Activated CD4-positive, alpha-beta T cell treated with anti-CD3 and anti-CD28 coated beads, Interleukin-2, Interleukin-4, amounts not matched to agents 100 ng/mL and 50 ng/mL, durations not matched to agents 16 hours and 8 hours (primary cell): ENCODE results near the gene IFNE.

Experiments used
- DNase-seq: peaks from one replicate; pipeline ENCODE4 v3.0.0-alpha.2; 2020; ENCODE audit warnings: low spot score

IFNE gene, protein sequence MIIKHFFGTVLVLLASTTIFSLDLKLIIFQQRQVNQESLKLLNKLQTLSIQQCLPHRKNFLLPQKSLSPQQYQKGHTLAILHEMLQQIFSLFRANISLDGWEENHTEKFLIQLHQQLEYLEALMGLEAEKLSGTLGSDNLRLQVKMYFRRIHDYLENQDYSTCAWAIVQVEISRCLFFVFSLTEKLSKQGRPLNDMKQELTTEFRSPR

DNA sequence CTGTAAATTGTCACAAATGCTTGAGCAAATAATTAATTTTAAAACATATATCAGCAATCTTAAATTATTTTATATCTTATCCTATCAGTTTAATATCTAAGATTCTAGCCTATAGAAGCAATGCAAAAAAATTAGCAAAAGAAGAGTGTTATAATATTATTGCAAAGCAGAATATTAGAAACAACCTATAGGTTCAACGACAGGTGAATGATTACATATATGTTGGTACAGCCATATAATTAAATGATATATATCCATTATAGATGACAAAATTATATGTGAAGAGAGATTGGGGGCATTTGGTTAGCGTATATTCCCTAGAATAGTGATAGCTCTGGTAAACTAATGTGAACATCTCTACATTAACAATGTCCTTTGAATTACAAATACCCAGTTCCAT is at the start of gene IFNE:
Gene IFNE (minus strand): TSS at position 101 of the 400 bp plus-strand sequence. CDS start 619 bp downstream, outside the sequence.
- DNase-seq = no peak

DNA sequence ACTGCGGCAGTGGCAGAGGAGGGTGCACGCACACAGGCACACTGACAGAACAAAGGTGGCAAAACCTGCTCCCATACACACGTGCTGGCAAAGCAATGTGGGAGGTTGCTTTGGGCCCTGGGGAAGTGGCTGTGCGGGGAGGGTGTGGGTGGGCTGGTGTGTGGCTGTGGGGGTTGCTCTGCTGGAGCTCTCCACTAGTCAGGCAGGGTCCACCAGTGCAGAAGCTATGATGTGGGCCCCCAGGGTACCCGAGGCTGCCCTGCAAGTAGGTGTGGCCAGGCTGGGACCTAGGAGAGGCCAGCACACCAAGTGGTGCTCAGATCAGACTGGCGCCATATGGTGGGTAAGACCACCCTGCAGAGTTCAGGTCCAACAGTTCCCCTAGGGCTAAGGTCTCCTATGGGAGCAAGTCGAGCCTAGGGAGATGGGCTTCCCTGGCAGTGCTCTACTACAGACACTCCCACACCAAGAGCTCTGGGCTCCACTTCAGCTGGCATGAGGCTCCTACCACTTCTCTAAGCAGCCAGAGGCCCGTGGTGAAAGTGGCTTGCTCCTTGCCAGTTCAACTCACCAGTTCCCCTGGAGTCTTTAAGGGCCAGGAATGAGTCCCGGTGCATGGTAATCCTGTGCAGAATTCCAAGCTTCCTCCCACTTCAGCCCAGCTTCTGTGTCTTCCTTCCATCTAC is 46.2 kb upstream of the IFNE start:
- DNase-seq = no peak

DNA sequence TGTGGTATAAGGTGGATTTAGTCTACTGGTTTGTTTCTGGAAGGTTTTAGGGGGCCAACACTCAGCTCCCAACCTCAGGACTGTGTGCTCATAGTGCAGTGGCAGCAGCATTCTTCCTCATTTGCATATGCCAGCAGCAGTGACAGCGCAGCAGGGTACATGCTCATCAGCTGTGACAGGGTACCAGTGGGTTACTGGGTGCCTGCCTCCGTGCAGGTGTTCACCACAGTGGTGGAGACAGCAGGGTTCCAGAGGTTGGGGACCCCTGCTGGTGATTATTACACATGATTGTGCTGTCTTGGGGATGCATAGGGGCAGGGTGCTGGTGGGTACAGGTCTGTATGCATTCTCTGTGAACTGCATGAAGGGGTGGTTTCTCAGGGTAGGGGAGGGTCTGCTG is 45.5 kb upstream of the IFNE start:
- DNase-seq = no peak

DNA sequence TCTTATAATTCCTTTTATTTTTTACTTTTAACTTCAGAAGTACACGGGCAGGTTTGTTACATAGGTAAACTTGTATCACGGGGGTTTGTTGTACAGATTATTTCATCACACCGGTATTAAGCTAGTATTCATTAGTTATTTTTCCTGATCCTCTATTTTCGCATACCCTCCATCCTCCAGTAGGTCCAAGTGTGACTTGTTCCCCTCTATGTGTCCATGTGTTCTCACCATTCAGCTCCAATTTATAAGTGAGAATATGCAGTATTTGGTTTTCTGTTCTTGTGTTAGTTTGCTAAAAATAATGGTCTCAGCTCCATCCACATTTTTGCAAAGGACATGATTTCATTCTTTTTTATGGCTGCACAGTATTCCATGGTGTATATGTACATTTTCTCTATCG is 43.1 kb upstream of the IFNE start:
- no peak for DNase-seq

DNA sequence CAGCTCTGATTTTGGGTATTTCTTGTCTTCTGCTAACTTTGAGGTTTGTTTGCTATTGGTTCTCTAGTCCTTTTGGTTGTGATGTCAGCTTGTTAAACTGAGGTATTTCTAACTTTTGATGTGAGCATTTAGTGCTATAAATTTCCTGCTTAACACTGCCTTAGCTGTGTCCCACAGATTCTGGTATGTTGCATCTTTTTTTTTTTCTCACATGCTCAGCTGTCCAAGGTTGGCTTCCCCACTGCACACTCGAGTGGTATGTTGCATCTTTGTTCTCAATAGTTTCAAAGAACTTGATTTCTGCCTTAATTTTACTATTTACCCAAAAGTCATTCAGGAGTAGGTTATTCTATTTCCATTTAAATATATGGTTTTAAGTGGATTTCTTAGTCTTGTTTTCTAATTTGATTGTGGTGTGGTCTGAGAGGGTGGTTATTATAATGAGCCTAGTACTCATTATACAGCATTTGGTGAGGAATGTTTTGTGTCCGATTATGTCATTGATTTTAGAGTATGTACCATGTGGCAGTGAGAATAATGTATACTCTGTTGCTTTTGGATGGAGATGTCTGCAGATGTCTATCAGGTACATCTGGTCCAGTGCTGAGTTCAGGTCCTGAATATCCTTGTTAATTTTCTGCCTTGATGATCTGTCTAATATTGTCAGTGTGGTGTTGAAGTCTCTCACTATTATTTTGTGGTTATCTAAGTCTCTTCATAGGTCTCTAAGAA is 42.2 kb upstream of the IFNE start:
- no peak for DNase-seq

DNA sequence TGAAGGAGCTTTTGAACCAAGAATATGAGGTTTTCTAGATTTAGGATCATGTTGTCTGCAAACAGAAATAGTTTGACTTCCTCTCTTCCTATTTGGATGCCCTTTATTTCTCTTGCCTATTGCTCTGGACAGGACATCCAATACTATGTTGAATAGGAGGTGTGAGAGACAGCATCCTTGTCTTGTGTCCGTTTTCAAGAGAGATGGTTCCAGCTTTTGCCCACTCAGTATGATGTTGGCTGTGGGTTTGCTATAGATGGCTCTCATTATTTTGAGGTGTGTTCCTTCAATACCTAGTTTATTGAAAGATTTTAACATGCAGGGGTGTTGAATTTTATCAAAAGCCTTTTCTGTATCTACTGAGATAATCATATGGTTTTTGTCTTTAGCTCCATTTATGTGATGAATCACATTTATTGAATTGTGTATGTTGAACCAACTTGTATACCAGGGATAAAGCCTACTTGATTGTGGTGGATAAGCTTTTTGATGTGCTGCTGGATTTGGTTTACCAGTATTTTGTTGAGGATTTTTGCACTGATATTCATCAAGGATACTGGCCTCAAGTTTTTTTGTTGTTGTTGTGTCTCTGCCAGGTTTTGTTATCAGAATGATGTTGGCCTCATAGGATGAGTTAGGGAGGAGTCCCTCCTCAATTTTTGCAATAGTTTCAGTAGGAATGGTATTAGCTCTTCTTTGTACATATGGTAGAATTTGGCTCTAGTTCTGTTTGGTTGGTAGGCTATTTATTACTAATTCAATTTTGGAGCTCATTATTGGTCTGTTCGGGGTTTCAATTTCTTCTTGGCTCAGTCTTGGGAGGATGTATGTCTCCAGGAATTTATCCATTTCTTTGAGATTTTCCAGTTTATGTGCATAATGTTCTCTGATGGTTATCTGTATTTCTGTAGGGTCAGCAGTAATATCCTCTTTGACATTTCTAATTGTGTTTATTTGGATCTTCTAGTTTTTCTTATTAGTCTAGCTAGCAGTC is 41.2 kb upstream of the IFNE start:
- no peak for DNase-seq

DNA sequence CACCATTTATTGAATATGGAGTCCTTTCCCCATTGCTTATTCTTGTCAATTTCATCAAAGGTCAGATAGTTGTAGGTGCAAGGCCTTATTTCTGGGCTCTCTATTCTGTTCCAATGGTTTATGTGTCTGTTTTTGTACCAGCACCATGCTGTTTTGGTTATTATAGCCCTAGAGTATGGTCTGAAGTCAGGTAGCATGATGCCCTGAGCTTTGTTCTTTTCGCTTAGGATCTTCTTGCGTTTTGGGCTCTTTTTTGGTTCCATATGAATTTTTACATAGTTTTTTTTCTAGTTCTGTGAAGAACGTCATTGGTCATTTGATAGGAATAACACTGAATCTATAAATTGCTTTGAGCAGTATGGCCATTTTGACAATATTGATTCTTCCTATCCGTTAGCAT is 40.2 kb upstream of the IFNE start:
- DNase-seq = no peak

DNA sequence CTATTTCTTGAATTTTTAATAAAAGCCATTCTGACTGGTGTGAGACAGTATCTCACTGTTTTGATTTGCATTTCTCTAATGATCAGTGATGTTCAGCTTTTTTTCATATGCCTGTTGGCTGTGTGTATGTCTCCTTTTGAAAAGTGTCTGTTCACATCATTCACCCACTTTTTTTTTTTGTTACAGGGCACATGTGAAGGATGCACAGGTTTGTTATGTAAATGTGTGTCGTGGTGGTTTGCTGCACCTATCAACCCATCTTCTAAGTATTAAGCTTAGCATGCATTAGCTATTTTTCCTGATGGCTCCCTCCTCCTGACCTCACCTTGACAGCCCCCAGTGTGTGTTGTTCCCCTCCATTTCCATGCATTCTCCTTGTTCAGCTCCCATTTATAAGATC is 39.3 kb upstream of the IFNE start:
- DNase-seq = no peak

DNA sequence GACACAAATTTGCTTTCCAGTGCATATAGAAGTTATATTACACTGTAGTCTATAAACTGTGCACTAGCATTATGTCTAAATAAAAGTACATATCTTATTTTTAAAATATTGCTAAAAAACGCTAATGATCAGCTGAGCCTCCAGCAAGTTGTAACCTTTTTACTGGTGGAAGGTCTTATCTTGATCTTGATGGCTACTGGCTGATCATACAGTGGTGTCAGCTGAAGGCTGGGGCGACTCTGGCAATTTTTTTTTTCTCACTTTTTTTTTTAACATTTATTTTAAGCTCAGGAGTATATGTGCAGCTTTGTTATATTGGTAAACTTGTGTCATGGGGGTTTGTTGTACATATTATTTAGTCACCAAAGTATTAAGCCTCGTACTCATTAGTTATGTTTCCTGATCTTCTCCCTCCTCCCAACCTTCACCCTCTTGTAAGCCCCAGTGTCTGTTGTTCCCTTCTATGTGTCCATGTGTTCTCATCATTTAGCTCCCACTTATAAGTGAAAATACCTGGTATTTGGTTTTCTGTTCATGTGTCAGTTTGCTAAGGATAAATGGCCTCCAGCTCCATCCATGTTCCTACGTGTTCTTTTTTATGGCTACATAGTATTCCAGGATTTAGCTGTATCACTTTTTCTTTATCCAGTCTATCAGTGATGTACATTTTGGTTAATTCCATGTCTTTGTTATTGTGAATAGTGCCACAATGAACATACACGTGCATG is 38.6 kb upstream of the IFNE start:
- DNase-seq = no peak

DNA sequence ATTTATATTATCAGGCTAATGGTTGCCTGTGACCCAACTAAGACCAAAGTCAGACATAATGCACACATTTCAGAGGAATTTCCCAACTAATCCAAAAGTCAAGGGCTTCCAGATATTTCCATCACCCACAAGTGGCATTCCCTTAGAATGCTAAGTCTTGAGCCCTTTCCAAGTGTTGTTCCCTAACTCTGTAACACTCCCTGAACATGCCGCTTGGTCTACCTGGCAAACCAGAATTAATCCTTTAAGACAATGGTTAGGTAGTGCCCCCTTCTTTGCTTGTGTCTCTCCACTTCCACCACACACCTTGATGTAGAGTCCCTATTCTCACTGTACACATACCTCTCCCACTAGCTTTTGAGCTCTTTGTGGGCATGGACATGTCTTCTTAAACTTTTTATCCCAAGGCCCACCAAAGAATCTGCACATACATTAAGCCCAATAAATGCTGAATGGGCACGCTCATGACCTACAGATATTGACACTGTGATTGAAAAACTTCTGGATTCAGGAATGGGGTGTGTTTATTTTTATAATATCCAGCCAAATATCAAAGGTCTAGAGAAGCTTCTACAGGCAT is 37.8 kb upstream of the IFNE start:
- DNase-seq = no peak

DNA sequence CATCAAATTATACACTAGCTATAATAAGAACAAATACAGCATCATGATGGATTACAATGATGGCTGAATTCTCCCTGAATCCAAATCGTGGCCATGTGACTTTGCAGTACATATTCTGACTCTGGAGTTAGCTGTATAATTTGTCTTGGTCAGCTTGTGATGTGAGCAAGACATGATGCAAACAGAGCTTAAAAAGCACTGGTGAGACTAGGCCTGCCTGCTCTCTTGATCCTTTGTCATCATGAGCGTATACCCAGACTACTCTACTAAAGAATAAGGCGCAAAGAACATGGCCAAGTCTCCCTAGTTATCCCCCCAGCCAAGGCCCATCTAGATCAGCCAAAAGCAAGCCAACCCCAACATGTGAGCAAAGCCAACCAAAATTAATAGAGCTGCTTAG is 34.7 kb upstream of the IFNE start:
- no peak for DNase-seq

DNA sequence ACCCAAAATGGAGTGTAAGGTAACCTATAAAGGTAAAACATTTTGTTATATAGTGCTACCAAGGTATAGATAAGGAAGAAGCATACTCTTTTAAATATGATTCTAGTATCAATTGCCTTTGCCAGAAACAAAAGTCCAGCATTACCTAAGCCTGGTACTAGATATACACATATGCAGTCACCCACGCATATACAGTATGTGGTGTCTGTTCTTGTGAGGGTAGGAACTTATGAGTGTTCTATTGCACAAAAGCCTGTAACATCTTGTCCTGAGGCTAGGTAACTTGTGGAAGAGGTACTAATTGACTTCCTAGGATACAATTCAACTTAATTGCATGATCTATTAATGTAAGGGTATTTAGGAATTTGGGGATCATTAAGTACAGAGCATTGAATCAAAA is 31.3 kb upstream of the IFNE start:
- no peak for DNase-seq

DNA sequence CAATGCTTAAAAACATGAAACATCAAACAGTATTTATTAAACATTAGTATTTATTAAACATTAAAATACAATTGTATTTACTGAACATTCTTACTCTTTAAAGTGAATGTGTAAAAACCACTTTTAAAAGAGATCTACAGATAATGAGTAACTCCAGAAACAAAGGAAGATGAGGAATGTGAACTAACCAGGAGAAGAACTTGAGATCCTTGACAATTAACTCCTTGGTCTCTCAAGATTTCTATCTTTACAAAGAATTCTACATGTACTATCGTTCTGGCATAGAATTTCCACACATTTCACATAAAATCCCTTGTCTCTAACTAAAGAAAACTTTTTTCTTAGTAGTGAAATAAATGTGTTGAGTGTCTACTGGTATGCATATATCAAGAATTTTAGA is 28.7 kb upstream of the IFNE start:
- no peak for DNase-seq

DNA sequence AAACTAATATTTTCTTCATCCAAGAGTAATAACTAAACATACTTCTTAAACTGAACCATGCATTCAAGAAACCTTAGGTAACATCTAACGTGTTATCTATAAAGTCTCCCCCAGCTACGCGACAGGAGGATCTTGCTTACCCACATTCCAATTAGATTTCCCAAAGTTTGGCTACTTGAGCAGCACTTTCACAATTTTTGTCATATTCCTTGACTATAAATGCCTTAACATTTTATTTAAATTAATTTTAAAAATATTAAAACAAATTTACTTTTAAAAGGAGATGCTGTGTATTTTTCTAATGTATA is 25.3 kb upstream of the IFNE start:
- DNase-seq = no peak

DNA sequence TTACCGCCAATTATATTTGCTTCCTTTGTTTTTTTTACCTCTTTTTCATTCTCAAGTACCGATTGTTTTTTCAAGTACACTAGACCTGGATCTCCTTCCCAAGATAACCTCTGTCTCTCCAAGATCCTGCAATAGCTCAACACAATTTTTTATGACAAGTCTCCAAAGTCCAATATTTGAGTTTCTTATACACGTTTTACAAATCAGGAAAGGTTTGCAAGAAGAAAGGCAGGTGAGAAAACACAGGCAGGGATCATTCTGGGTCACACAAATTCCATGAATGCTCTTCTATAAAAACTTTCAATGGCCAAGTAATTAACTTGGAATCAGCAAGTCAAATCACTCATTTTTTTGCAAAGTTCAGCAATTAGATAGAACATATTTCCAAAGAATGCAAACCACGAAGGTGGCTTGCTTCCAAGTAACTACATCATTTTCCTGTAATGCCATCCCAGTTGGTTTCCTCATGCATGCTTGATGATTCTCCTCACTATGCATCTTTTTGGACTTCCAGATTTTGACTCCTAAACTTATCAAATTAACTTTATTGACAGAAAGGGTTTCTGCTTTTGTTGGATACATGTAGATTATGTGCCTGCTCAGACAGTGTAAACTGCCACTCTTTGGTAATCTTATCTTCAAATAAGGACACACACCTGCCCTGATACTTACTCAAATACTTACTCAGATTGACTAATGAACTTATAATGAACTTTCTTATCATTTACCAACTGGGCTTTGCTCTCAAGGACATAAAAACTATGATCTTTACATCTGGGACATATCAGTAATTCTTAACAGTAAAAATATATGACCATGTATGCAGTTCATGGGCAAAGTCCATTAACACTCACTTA is 24.7 kb upstream of the IFNE start:
- DNase-seq = no peak

DNA sequence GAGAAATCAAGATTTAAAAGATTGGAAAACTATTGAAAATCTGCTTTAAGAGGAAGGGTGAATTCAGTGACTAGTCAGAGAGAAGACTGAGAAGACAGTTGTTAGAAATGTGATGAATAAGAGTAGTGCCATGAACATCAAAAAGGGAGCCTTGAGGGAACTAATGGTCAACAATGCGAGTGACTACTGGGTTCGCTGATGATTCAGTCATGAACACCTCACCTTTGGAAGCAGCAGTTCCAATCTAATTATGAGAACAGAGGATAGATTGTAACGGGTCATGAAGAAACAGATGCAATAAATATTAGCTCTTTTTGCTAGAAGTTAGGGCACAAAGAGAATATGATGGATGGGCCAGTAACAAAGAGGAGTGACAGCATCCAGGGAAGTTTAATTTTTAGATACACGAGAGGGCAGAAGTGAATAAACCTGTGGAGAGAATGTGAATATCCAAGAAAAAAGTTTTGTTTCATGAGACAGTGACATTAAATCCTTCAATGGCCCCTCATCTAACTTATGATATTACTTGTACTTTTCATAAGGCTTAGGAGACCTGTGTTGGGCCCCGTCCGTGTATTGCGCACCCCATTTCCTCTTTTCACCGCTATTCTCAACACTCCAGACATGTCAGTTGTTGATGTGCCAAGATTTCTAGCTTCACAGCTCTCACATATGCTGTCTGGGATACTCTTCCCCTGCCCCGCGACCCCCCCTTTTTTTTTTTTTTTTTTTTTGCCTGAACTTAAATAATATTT is 23.5 kb upstream of the IFNE start:
- DNase-seq = no peak

DNA sequence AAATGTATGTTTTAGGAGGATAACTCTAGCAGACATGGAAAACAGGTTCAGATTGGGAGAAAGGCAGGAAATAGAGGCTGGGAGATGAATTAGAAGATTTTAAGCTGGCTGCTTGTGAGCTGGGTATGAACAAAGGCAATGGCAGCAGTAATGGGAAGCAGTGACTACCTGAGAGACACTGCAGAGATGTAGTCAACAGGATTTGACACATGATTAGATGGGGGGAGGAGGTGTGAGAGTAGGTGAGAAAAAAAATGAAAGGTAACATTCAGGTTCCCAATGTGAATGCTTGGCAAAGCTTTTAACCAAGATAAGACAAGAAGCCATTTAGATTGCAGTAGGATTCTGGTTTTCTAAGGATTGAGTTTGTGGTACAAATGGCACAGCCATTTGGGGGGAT is 22.8 kb upstream of the IFNE start:
- no peak for DNase-seq

DNA sequence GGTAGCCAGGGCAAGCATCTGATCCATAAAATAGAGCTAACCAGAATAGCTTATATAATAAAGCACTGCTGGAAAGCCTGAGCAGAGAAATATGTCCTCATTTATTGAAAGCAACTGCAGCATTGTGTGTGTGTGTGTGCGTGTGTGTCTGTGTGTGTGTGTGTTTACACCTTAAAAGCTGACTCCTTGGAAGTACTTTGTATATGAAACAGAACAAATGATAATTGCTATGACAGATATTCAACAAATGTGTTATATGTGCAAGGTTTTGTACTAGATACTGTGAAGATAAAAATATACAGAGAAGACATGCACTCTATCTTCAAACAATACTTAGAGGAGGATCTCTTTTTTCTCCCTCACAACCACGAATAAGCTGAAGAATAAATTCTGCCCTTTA is 22.0 kb upstream of the IFNE start:
- DNase-seq = no peak

DNA sequence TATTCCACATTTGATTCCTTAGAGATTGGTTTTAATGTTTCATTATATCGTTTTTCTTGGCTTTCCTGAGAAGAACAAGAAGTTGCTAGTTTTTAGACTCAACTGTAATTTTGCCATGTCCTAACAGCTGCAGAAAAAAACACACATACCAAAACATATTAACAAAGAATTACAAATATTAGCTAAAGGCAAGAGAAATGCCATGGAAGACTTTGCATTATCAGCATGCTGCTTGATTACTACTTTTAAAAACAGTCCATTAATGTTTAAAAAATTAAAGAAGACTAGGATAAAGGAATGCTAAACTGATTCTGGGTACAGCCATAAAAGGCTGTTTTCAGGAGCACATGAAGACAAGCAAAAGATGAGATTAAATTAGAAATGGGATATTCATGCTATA is 20.5 kb upstream of the IFNE start:
- DNase-seq = no peak

DNA sequence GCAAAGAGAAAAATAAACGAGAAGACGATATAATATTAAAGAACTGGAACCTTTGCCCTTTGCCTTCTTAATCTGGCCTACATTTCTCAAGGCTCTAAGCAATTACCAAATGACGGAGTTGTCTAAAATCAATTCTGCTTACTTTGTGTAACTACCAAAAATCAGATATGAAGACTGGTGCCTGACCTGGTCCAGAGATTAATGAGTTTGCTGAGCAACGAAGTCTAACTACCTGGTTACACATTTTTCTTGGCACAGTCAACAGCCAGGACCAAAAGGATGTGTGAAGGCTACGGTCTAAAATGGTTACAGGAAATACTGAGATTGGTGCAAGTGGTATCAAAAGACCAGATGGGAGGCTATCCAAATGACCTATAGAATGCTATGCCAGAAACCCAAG is 17.8 kb upstream of the IFNE start:
- no peak for DNase-seq
